K562 (cell line): ENCODE measurements around the gene TM4SF5. TPM values are rescaled to one million over a fixed set of nuclear protein-coding genes. Genes with fewer than 3 reads are reported as not detected.

Source experiments
- ATAC-seq: fragments of 200-7000 bp; cut with Tn5 transposase; 3 replicates; pipeline ENCODE4 v1.9.1; 2020; ENCODE audit warnings: moderate library complexity
- BruUV-seq: library from RNA; stranded (reverse); fragments of 400-500 nt; replicated peaks from 2 replicates; lab custom pipeline; 2021; lab: Mats Ljungman, UMichigan
- CTCF ChIA-PET: fragments of 300-600 bp; formaldehyde crosslinking; extraction: SDS; loops from one replicate; lab custom pipeline; 2021; ENCODE audit warnings: low intra/inter-chr PET ratio; lab: Yijun Ruan, JAX
- POLR2A ChIA-PET: fragments of 300-600, 350-650 bp; sonication (Branson Sonifier 250); formaldehyde crosslinking; extraction: SDS; loops from one replicate; lab custom pipeline; 2021; ENCODE audit warnings: antibody characterized with exemption, inconsistent platforms; lab: Yijun Ruan, JAX
- DNase-seq, 4 experiments: peaks; one replicate each; pipeline versions ENCODE4 v3.0.0 to v3.0.0-alpha.2; 2011 to 2018; ENCODE audit warnings: low spot score in 3 of 4, mixed read lengths in 3 of 4; ENCODE audit errors: extremely low read depth in 1 of 4
- FAIRE-seq: peaks from 2 replicates; lab custom pipeline; 2011; peaks lifted over from hg19 to GRCh38; lab: Jason Lieb, UNC
- H2AFZ ChIP-seq: 2 replicates; pipeline ENCODE4 v1.6.0; 2011; ENCODE audit warnings: low read depth, low read length, control low read depth, inconsistent platforms
- H3K27ac ChIP-seq: fragments of 200-600 bp; 3 replicates; pipeline ENCODE4 v1.8.0; 2011; ENCODE audit warnings: low read depth, mild to moderate bottlenecking, control low read depth, inconsistent platforms, low read length, moderate library complexity, mixed read lengths; ENCODE audit errors: extremely low read depth
- H3K27me3 ChIP-seq, 2 experiments: fragments of 300-600 bp in 1 of 2; 2 replicates in 1 of 2; 3 replicates in 1 of 2; pipeline versions ENCODE4 v1.6.0 to v1.8.0; 2011; ENCODE audit warnings: inconsistent platforms in 2 of 2, low read length in 2 of 2, mild to moderate bottlenecking in 1 of 2, mixed read lengths in 1 of 2, moderate library complexity in 1 of 2; ENCODE audit not compliant: control insufficient read depth in 2 of 2, insufficient read depth in 2 of 2
- H3K36me3 ChIP-seq: fragments of 300-600 bp; 3 replicates; pipeline ENCODE4 v1.8.0; 2011; ENCODE audit warnings: mild to moderate bottlenecking, low read length, inconsistent platforms; ENCODE audit not compliant: control insufficient read depth, insufficient read depth
- H3K4me1 ChIP-seq, 2 experiments: fragments of 200-600 bp in 1 of 2; replicated peaks in 1 of 2; 2 replicates in 1 of 2; 3 replicates in 1 of 2; pipeline versions ENCODE4 v1.5.1 to v1.8.0; 2011; ENCODE audit warnings: inconsistent platforms in 2 of 2, low read length in 2 of 2, mild to moderate bottlenecking in 1 of 2, mixed read lengths in 1 of 2, moderate library complexity in 1 of 2; ENCODE audit not compliant: control insufficient read depth in 2 of 2, insufficient read depth in 2 of 2
- H3K4me2 ChIP-seq: 2 replicates; pipeline ENCODE4 v1.6.1; 2011; ENCODE audit warnings: low read length, control low read depth, inconsistent platforms, mixed read lengths; ENCODE audit not compliant: insufficient read depth
- H3K4me3 ChIP-seq: fragments of 200-600 bp; sonication (generic), shearing (Covaris generic); 2 replicates; pipeline ENCODE4 v1.5.1; 2016; ENCODE audit warnings: control low read depth, inconsistent platforms
- H3K79me2 ChIP-seq: fragments of 200-600 bp; 3 replicates; pipeline ENCODE4 v1.8.0; 2011; ENCODE audit warnings: low read length, inconsistent platforms; ENCODE audit not compliant: control insufficient read depth, insufficient read depth
- H3K9ac ChIP-seq, 2 experiments: 2 replicates each; pipeline versions ENCODE4 v1.6.0 to v1.6.1; 2011; ENCODE audit warnings: low read depth in 2 of 2, low read length in 2 of 2, control low read depth in 1 of 2, inconsistent platforms in 1 of 2, mild to moderate bottlenecking in 1 of 2, mixed read lengths in 1 of 2; ENCODE audit not compliant: insufficient read depth in 1 of 2
- H3K9me1 ChIP-seq: one replicate; pipeline ENCODE4 v1.6.0; 2011; ENCODE audit warnings: inconsistent platforms, mild to moderate bottlenecking, low read length, moderate library complexity; ENCODE audit not compliant: control insufficient read depth, insufficient read depth
- H3K9me3 ChIP-seq: replicated peaks from 2 replicates; pipeline ENCODE4 v1.5.1; 2011; ENCODE audit warnings: low read depth, low read length, inconsistent platforms; ENCODE audit not compliant: control insufficient read depth, insufficient read depth
- H4K20me1 ChIP-seq: replicated peaks from 2 replicates; pipeline ENCODE4 v1.6.1; 2011; ENCODE audit warnings: low read length, inconsistent platforms, mixed read lengths; ENCODE audit not compliant: control insufficient read depth, insufficient read depth
- BHLHE40 ChIP-seq: IDR thresholded peaks from 2 replicates; pipeline ENCODE4 v1.6.1; 2011; ENCODE audit warnings: low read length, improper control_type of control experiment
- FOXK2 ChIP-seq, 2 experiments: fragments of 450-650 bp; IDR thresholded peaks in 1 of 2; conservative IDR thresholded peaks in 1 of 2; 2 replicates each; pipeline ENCODE4 v1.6.1; 2016; ENCODE audit warnings: low read depth in 2 of 2, mild to moderate bottlenecking in 1 of 2
- NEUROD1 ChIP-seq: fragments of 150-350 bp; IDR thresholded peaks from 2 replicates; pipeline ENCODE4 v1.6.1; 2014; ENCODE audit warnings: borderline replicate concordance, low read length, low read depth; ENCODE audit not compliant: partially characterized antibody
- NFE2 ChIP-seq: IDR thresholded peaks from 2 replicates; pipeline ENCODE4 v1.6.1; 2014; ENCODE audit warnings: antibody characterized with exemption, low read depth
- POLR3G ChIP-seq: IDR thresholded peaks from 2 replicates; pipeline ENCODE4 v1.6.1; 2011; ENCODE audit not compliant: insufficient read length, insufficient replicate concordance; ENCODE audit errors: extremely low read depth
- SPI1 ChIP-seq: IDR thresholded peaks from 2 replicates; pipeline ENCODE4 v1.6.1; 2011; ENCODE audit warnings: low read depth, low read length, control low read depth, borderline replicate concordance
- TAF1 ChIP-seq: IDR thresholded peaks from 2 replicates; pipeline ENCODE4 v1.6.1; 2011; ENCODE audit warnings: mild to moderate bottlenecking, low read length, moderate library complexity; ENCODE audit not compliant: insufficient read depth, control insufficient read depth, severe bottlenecking; ENCODE audit errors: extremely low read depth
- YY1 ChIP-seq, 3 experiments: IDR thresholded peaks; 2 replicates each; pipeline ENCODE4 v1.6.1; 2011; ENCODE audit warnings: low read length in 2 of 3, mild to moderate bottlenecking in 2 of 3, moderate library complexity in 2 of 3, borderline replicate concordance in 1 of 3, control low read depth in 1 of 3, low read depth in 1 of 3; ENCODE audit not compliant: insufficient read depth in 3 of 3, insufficient replicate concordance in 2 of 3, control insufficient read depth in 1 of 3, insufficient read length in 1 of 3; ENCODE audit errors: extremely low read depth in 1 of 3
- ZBTB43 ChIP-seq: sonication (generic); formaldehyde crosslinking; IDR thresholded peaks from 2 replicates; pipeline ENCODE4 v1.8.0; 2023; ENCODE audit warnings: mild to moderate bottlenecking, missing genetic modification reagents
- whole genome bisulfite sequencing: fragments of 100-300 bp; shearing (Covaris generic); methylation state at CpG from one replicate; pipeline ENCODE4 v1.1.6; 2016; ENCODE audit warnings: low coverage, mixed read lengths; ENCODE audit not compliant: insufficient coverage; ENCODE audit errors: missing lambda C conversion rate; 5-methylcytosine and 5-hydroxymethylcytosine counted together
- in situ Hi-C: fragments of 300-500 bp; cut with MboI; formaldehyde crosslinking; loops from 4 replicates; pipeline ENCODE4 v1.15.0; 2018; ENCODE audit warnings: inconsistent platforms, mixed read lengths
- intact Hi-C: fragments of 100-400 bp; cut with micrococcal nuclease; formaldehyde crosslinking; loops from 2 replicates; pipeline ENCODE4 v1.14.2; 2022
- polyA plus RNA-seq, 8 experiments: library from polyadenylated mRNA; depleted of rRNA in 4 of 8; stranded (reverse) in 5 of 8; unstranded in 3 of 8; fragments of >200 nt; fragmentation: Nextera tagmentation in 2 of 8; fragmentation: Illumina TruSeq in 1 of 8; extraction: Ambion mirVana in 2 of 8; extraction: Trizol in 1 of 8; gene quantifications; 2 replicates each; pipeline versions ENCODE4 v1.2.1 to v1.2.3, GENCODE V29; 2011 to 2014; ENCODE audit warnings: inconsistent platforms in 1 of 8, missing spikeins in 1 of 8
- total RNA-seq, 7 experiments: library from RNA; depleted of rRNA in 6 of 7; stranded (reverse); fragments of >200 nt in 6 of 7; fragmentation: Illumina TruSeq in 2 of 7; extraction: Trizol in 2 of 7; gene quantifications; 2 replicates each; pipeline versions ENCODE4 v1.2.1 to v1.2.3, GENCODE V29; 2011 to 2021; ENCODE audit warnings: low replicate concordance in 1 of 7
- TF ChIP-seq, protein P1 (sequence below): fragments of 450-650 bp; IDR thresholded peaks from 2 replicates; pipeline ENCODE4 v1.6.1; 2016; ENCODE audit warnings: mild to moderate bottlenecking

The TM4SF5 gene
- total and polyA plus RNA-seq, 9 of the 15 experiments (the other 6 are each of a cell fraction or from before 2014, with no cell fraction given) = not detected

GRCh38 chr17:4735876-4736651, 35.6 kb upstream of the TM4SF5 start:
- FAIRE-seq = peak; percentile 67
- Histone ChIP-seq H3K9me3 (no peaks in the 10 kb centered on the region), H3K79me2 (no peaks in the 10 kb centered on the region), H3K4me1 (peaks cover 4 to 24% of the 10 kb centered on the region in 2 experiments; a peak in 3 of 5 replicates), H3K27me3 (peaks cover 15 to 28% of the 10 kb centered on the region in 2 experiments), H3K9me1 (no peaks in the 10 kb centered on the region), H2AFZ (peak overlapping the region; percentile 64), H3K4me3 (no peak overlapping the region), H4K20me1 (no peaks in the 10 kb centered on the region), H3K27ac (no peak overlapping the region; the same call in 2 of the 3 replicates), H3K9ac (no peak overlapping the region; a peak in 1 of 4 replicates), H3K4me2 (peak overlapping the region; percentile 16; the same call in 1 of the 2 replicates), H3K36me3 (no peaks in the 10 kb centered on the region)
- POLR2A ChIA-PET = interaction anchor here (0.7 kb wide), 2 partner anchors 15 to 679 kb away, joined by 3 read pairs; no protein-coding TSS in a partner anchor
- peak in 1 of 4 experiments; percentile 65 for DNase-seq
- in situ Hi-C loops = no loop called here
- no TSS peak for BruUV-seq
- no peak for ATAC-seq
- intact Hi-C loops = no loop called here
- CTCF ChIA-PET = no interaction called here
- 4% methylated on average over 7 of the region's 9 CpGs for WGBS
- no peak for TF ChIP-seq NEUROD1
- no peak for TF ChIP-seq POLR3G
- peak in 1 of 3 experiments; percentile 14 for TF ChIP-seq YY1 (IDR thresholded peaks at IDR 0.05; ENCODE audit: borderline replicate concordance in 1 of 3, control insufficient read depth in 1 of 3, extremely low read depth in 1 of 3, insufficient read depth in 3 of 3, insufficient read length in 1 of 3, insufficient replicate concordance in 2 of 3, low read depth in 1 of 3, low read length in 2 of 3)
- peak; percentile 56; the same call in 1 of the 2 replicates for TF ChIP-seq SPI1
- TF ChIP-seq FOXK2 (conservative IDR thresholded peaks at IDR 0.05 in 1 of 2, IDR thresholded peaks at IDR 0.05 in 1 of 2; ENCODE audit: low read depth in 2 of 2) = peak; percentile 38 to 46; a peak in 1 of 4 replicates
- no peak for TF ChIP-seq ZBTB43 (CRISPR knock-in tag)
- peak; percentile 10; the same call in 1 of the 2 replicates for TF ChIP-seq BHLHE40
- TF ChIP-seq TAF1 = no peak
- TF ChIP-seq, protein P1, sequence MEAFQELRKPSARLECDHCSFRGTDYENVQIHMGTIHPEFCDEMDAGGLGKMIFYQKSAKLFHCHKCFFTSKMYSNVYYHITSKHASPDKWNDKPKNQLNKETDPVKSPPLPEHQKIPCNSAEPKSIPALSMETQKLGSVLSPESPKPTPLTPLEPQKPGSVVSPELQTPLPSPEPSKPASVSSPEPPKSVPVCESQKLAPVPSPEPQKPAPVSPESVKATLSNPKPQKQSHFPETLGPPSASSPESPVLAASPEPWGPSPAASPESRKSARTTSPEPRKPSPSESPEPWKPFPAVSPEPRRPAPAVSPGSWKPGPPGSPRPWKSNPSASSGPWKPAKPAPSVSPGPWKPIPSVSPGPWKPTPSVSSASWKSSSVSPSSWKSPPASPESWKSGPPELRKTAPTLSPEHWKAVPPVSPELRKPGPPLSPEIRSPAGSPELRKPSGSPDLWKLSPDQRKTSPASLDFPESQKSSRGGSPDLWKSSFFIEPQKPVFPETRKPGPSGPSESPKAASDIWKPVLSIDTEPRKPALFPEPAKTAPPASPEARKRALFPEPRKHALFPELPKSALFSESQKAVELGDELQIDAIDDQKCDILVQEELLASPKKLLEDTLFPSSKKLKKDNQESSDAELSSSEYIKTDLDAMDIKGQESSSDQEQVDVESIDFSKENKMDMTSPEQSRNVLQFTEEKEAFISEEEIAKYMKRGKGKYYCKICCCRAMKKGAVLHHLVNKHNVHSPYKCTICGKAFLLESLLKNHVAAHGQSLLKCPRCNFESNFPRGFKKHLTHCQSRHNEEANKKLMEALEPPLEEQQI = no peak
- TF ChIP-seq NFE2 = peak; percentile 33; the same call in 1 of the 2 replicates
